SU-DHL-6 (cell line): ENCODE data around the gene OPN3.

Source experiments
- CTCF ChIP-seq: fragments of 200-600 bp; sonication (generic); IDR thresholded peaks from one replicate; pipeline ENCODE4 v1.5.1; 2017; ENCODE audit warnings: antibody characterized with exemption, mild to moderate bottlenecking, low read length, moderate library complexity; ENCODE audit not compliant: insufficient read depth, poor library complexity, severe bottlenecking
- EZH2phosphoT487 ChIP-seq: fragments of 200-600 bp; sonication (generic), shearing (Covaris generic); conservative IDR thresholded peaks from 2 replicates; pipeline ENCODE4 v1.6.1; 2018; ENCODE audit warnings: mild to moderate bottlenecking, antibody characterized with exemption, low read length, moderate library complexity, mixed read lengths

DNA sequence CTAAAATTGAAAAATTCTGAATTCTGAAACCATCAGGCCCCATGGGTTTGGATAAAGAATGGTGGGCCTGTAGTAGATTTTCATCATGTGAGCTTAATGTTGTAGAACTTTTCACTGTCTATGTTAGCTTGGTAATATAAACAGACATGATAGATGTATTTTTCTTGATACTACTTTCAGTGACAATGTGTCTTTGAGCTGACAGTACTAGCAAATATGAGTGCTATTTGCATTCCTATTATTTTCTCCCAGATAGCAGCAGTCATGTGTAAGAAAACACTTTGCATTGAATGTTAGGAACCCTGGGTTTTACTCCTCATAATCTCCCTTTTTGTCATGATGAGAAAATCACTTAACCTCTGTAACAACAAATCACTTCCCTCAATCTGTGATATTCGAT, 89.9 kb downstream of the OPN3 start:
- no peak for TF ChIP-seq CTCF
- TF ChIP-seq EZH2phosphoT487: no peak
